ACHN (cell line): ENCODE data around the gene RBM22.

Experiments
- DNase-seq: peaks from one replicate; pipeline ENCODE4 v3.0.0-alpha.2; 2015
- in situ Hi-C: cut with HindIII; loops from 2 replicates; pipeline ENCODE4 v1.10.0; 2017; ENCODE audit warnings: low sequenced_read_pairs, low pct_ligation_motif_present, low pct_unique_long_range_greater_than_20kb

RBM22 gene

DNA sequence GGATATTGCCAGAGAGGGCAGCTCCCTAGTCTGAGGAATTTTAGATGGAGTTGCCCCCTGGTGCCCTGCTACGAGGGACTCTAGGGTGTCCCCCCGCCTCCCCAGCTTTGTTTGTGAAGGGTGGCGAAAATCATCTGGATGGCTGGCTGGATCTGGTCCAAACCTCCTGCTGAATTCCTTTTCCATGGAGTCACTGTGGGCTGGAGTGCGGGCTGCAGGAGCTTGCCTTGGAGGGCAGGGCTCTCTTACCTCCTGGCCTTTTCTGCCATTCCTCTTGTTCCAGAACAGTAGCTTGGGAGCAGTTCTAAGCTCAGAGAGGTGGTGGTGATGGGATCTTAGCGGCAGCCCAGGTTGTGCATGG is 58.3 kb downstream of the RBM22 start:
- in situ Hi-C loops, result no loop called here
- DNase-seq, result peak; percentile 94

DNA sequence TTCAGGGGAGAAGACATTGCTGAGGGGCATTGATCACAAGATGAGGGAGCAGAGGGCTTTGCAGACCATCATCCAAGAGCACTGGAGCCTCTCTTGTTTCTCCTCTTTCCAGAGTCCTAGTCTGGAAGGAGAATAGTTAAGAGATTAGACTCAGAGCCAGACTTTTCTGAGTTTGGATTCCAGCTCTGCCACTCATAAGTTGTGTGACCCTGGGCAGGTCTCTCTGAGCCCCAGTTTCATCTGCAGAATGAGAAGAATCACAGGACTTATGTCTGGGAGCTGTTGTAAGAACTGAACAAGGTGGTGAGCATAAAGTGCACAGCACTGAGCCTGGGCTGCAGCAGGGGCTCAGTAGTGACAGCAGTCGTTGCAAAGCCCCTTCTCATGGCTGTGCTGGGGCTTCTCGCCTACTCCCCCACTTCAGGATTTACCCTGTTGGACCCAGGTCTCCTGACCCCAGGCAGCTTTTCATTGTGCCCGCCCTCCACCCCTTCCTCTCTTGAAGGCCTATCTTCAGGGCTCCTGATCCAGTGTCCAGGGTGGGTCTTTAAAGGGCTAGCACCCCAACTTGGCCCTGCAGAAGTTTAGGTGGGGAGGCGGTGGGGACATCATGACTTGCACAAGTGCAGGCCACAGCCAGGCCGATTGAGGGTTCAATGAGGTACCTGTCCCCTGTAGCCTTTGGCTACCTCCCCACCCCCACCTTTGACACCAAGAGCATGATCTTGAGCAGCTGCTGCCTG is 58.9 kb downstream of the RBM22 start:
- no peak for DNase-seq
- in situ Hi-C loops, result no loop called here

DNA sequence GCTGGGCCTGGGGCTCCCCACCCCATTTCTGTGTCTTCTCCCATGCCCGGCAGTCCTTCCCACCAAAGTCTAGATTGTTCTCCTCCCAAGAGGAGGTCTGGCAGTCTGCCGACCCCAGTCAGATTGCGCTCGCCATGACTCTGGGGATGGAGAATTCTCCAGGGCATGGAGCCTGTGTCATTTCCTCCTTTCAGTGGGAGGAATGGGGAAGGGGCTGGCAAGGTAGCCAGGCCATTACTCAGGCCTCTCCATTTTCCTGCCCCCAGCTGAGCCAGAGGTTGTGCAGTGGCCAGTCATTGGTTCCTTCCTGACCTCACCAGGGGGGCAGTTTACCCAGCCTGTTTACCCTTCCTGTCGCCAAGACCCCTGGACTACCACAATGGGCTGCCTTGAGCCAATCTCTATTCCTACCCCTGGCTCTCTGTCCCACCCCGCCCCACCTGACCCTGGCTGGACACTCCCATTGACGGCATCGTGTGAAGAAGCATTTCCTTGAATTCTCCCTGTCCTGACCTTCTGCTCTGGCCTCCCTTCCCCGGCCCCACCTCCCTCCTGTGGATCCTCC is 59.8 kb downstream of the RBM22 start:
- in situ Hi-C loops, result no loop called here
- peak; percentile 63 for DNase-seq
